ENCODE measurements around the gene LEP. TPM values are rescaled to one million over a fixed set of nuclear protein-coding genes. Genes with fewer than 3 reads are reported as not detected.

The LEP gene
- total RNA-seq, 1 donor from 2014 or later, result not detected

DNA sequence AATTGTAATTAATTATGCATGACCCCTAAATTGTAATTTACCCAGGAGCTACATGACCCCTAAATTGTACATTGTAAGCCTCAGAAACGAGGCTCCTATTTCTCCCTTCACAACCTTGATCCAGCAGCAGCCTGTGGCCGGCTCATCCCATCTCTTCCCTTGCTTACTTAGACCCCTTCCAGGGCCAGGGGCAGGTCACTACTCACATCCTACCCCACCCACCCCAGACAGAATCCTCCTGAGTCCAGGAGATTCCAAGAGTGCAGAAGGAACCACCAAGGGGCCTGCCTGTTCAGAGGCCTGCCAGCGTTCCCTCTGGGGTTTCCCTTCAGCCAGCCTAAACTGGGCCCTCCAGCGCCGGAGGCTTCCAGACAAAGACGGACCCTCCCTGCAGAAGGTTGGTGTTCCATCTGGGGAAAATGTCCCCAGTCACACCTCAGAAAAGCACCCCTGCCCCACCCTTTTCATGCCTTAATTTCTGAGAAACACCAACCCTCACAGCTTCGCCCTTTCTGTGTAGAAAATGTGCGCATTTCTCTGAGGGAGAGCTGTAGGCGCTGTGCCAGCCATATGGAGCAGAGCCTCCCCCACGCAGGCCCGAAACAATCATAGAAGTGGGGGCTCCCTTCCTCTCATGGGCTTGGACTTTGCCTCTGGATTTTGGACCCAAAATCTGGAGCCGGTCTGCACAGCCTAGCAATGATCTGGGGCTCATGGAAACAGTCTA lies 19.2 kb downstream of the LEP start:
- H3K36me3 ChIP-seq, result no peaks in the 10 kb centered on the region
- no peak for DNase-seq
- intact Hi-C loops (cut with DNase I), result no loop called here
- peak in 1 of 2 donors; percentile 10 for ATAC-seq
- H3K4me1 ChIP-seq, result no peaks in the 10 kb centered on the region
- H3K27me3 ChIP-seq (ENCODE audit: low read depth), result no peaks in the 10 kb centered on the region
- H3K9me3 ChIP-seq, result no peaks in the 10 kb centered on the region
- no peak overlapping the region for H3K27ac ChIP-seq
- TF ChIP-seq, protein P1, sequence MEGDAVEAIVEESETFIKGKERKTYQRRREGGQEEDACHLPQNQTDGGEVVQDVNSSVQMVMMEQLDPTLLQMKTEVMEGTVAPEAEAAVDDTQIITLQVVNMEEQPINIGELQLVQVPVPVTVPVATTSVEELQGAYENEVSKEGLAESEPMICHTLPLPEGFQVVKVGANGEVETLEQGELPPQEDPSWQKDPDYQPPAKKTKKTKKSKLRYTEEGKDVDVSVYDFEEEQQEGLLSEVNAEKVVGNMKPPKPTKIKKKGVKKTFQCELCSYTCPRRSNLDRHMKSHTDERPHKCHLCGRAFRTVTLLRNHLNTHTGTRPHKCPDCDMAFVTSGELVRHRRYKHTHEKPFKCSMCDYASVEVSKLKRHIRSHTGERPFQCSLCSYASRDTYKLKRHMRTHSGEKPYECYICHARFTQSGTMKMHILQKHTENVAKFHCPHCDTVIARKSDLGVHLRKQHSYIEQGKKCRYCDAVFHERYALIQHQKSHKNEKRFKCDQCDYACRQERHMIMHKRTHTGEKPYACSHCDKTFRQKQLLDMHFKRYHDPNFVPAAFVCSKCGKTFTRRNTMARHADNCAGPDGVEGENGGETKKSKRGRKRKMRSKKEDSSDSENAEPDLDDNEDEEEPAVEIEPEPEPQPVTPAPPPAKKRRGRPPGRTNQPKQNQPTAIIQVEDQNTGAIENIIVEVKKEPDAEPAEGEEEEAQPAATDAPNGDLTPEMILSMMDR (IDR thresholded peaks at IDR 0.05), result no peak
- H3K4me3 ChIP-seq, result no peak overlapping the region

DNA sequence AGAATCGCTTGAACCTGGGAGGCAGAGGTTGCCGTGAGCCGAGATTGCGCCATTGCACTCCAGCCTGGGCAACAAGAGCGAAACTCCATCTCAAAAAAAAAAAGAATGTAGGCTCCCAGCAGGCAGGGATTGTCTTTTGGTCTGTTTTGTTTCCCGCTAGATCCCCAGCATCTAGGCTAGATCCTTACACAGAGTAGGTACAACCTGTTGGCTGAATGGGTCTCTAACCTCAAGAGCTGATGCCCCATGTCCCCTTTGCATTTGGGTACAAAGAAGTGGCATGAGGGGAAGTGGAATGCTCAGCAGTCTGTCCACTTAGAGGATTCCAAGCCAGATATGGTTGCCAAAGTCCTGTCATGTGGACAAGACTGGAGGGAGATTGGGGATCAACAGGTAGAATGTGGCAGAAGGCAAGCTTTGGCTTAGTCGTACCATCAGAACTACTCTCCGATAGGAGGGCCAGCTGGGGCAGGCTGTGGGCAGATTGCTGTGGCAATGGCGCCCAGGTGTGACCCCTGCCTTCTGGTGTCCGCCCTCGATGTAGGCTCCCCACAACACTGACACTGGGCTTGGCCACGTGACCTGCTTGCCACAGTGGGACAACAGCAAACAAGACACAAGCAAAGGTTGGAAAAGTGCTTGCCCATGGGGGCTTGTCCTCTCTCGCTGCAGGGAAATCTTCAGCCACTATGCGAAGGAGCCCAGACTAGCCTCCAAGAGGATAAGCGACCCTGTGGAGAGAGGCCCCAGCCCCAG lies 21.4 kb downstream of the LEP start:
- Histone ChIP-seq H3K9me3 (no peaks in the 10 kb centered on the region), H3K36me3 (no peaks in the 10 kb centered on the region), H3K27me3 (ENCODE audit: low read depth) (peaks cover 11% of the 10 kb centered on the region), H3K27ac (no peak overlapping the region), H3K4me3 (no peak overlapping the region), H3K4me1 (peaks cover 10% of the 10 kb centered on the region)
- TF ChIP-seq, protein P1 (IDR thresholded peaks at IDR 0.05), result no peak
- ATAC-seq, result no peak
- no peak for DNase-seq
- intact Hi-C loops (cut with DNase I), result no loop called here

DNA sequence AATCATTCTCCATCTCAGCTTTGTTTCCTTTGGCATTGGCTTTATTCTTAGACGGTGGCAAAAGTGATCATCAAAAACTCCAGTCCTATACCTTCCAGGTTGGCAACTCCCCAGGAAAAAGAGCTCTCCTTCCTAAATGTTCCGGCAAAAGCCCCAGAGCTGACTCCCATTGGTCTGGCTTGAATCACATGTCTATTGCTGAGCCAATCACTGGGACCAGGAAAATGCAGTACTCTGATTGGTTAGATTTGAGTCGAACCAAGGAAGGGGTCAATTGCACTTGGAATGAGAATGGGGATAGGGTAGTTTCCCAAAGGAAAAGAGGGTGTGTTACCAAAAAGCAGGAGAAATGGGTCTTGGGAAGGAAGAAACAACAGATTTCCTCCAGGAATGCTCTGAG lies 22.3 kb downstream of the LEP start:
- no peak for ATAC-seq
- Histone ChIP-seq H3K36me3 (no peaks in the 10 kb centered on the region), H3K4me3 (no peak overlapping the region), H3K4me1 (peaks cover 10% of the 10 kb centered on the region), H3K9me3 (no peaks in the 10 kb centered on the region), H3K27ac (no peak overlapping the region), H3K27me3 (ENCODE audit: low read depth) (peaks cover 20% of the 10 kb centered on the region)
- intact Hi-C loops (cut with DNase I), result no loop called here
- no peak for DNase-seq
- TF ChIP-seq, protein P1 (IDR thresholded peaks at IDR 0.05), result no peak

DNA sequence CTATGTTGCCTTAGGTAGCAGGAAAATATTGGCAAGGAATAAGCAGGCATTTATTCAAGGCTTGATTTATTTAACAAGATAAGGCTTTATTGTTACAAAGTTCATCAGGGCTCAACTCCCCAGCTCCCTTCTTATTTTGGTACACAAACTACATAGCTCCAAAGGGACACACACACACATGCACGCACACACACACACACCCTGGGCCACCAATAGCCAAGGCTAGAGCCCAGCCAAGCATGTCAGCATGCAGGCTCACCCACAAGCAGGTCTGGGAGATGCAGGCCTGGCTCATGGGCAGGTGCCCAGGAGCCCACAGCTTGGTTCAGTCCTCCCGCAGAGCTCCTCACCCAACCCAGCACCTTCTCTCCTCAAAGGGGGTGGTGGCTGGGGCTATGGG lies 23.4 kb downstream of the LEP start:
- ATAC-seq, result no peak
- Histone ChIP-seq H3K27ac (no peak overlapping the region), H3K4me1 (peaks cover 10% of the 10 kb centered on the region), H3K4me3 (no peak overlapping the region), H3K36me3 (no peaks in the 10 kb centered on the region), H3K27me3 (ENCODE audit: low read depth) (peaks cover 24% of the 10 kb centered on the region), H3K9me3 (no peaks in the 10 kb centered on the region)
- intact Hi-C loops (cut with DNase I), result no loop called here
- no peak for DNase-seq
- TF ChIP-seq, protein P1 (IDR thresholded peaks at IDR 0.05), result no peak

DNA sequence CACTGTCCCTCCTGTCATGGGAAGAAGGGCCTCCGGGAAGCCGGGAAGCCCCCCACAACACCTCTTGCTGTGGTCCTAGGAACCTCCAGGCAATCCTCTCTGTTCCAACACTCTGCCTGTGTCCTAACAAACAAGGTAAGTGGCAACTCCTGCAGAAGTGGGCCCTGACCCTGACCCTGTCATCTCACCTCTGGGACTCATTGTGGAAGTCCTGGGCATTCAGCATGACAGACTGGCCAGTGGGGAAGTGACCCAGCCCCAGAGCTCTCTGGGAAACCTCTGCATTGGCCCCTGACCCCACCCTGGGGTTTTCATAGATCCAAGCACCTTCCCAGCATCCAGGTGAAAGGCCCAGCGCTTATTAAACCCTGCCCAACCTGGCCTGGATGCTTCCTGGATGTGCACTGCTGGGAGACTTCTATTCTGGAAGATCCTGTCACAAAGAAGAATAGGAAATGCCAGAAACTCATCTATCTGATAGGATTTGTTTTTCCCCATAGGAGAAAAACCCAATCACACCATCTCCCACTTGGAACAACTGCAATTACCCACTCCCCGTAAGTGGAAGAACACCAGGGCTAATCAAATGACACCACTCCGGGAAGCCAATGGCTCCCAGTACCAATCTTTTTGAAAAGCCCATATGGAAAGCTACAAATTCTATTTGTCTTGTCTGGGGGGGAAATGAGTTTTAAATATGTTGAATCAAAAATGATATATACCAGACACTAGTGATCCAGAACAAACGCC lies 24.3 kb downstream of the LEP start:
- Histone ChIP-seq H3K4me1 (peaks cover 10% of the 10 kb centered on the region), H3K4me3 (no peak overlapping the region), H3K36me3 (no peaks in the 10 kb centered on the region), H3K27me3 (ENCODE audit: low read depth) (peaks cover 28% of the 10 kb centered on the region), H3K27ac (no peak overlapping the region), H3K9me3 (no peaks in the 10 kb centered on the region)
- intact Hi-C loops (cut with DNase I), result no loop called here
- no peak for ATAC-seq
- TF ChIP-seq, protein P1 (IDR thresholded peaks at IDR 0.05), result no peak
- DNase-seq, result no peak

All from lower lobe of right lung (tissue), 2 donors.